RWPE2 (cell line): Measurements from ENCODE around the gene C19orf38.
"Not testable (repeated sequence)": the region's sequence is repeated elsewhere in the genome, so short reads cannot be mapped to it uniquely, and the experiment has no call there.

Experiments used
- ATAC-seq: fragments of 200-7000 bp; cut with Tn5 transposase; 3 replicates; pipeline ENCODE4 v1.9.1; 2021; ENCODE audit warnings: low read depth
- DNase-seq: peaks from one replicate; pipeline ENCODE4 v3.0.0-alpha.2; 2020; ENCODE audit warnings: low spot score
- H3K27ac ChIP-seq: fragments of 450-650 bp; 2 replicates; pipeline ENCODE4 v1.5.1; 2017; ENCODE audit warnings: mild to moderate bottlenecking; ENCODE audit not compliant: poor library complexity, severe bottlenecking
- H3K27me3 ChIP-seq: fragments of 250-450 bp; sonication (Bioruptor Pico); 2 replicates; pipeline ENCODE4 v1.5.1; 2021; ENCODE audit warnings: mild to moderate bottlenecking, moderate library complexity; ENCODE audit not compliant: insufficient read depth, poor library complexity, severe bottlenecking
- H3K36me3 ChIP-seq: fragments of 250-450 bp; sonication (Bioruptor Pico); 2 replicates; pipeline ENCODE4 v1.5.1; 2020; ENCODE audit warnings: low read depth, mild to moderate bottlenecking, moderate library complexity
- H3K4me1 ChIP-seq: fragments of 250-450 bp; sonication (Bioruptor Pico); 2 replicates; pipeline ENCODE4 v1.5.1; 2021; ENCODE audit warnings: mild to moderate bottlenecking, moderate library complexity; ENCODE audit not compliant: insufficient read depth, poor library complexity, severe bottlenecking
- H3K4me3 ChIP-seq: fragments of 250-450 bp; sonication (Bioruptor Pico); 2 replicates; pipeline ENCODE4 v1.5.1; 2021; ENCODE audit warnings: mild to moderate bottlenecking, moderate library complexity; ENCODE audit not compliant: severe bottlenecking
- H3K9me3 ChIP-seq: fragments of 250-450 bp; sonication (Bioruptor Pico); 2 replicates; pipeline ENCODE4 v1.5.1; 2021; ENCODE audit warnings: mild to moderate bottlenecking, moderate library complexity; ENCODE audit not compliant: severe bottlenecking
- CTCF ChIP-seq: fragments of 450-650 bp; IDR thresholded peaks from one replicate; pipeline ENCODE4 v1.5.1; 2017; ENCODE audit warnings: mild to moderate bottlenecking, moderate library complexity; ENCODE audit not compliant: poor library complexity, severe bottlenecking

The C19orf38 gene

GRCh38 chr19:10836479-10837330 lies 11.5 kb upstream of the C19orf38 start:
- DNase-seq: peak; percentile 89
- no peak for TF ChIP-seq CTCF
- Histone ChIP-seq H3K27ac (peak overlapping the region; percentile 85), H3K27me3 (no peaks in the 10 kb centered on the region), H3K9me3 (no peaks in the 10 kb centered on the region), H3K4me3 (peak overlapping the region; percentile 74), H3K36me3 (peaks cover 13% of the 10 kb centered on the region), H3K4me1 (peaks cover 8% of the 10 kb centered on the region)
- no peak for ATAC-seq

- not testable (repeated sequence) for DNase-seq, ATAC-seq, H3K27ac ChIP-seq, H3K4me1 ChIP-seq, H3K27me3 ChIP-seq, H3K4me3 ChIP-seq, H3K9me3 ChIP-seq
- peaks cover 13% of the 10 kb centered on the region for H3K36me3 ChIP-seq
Measured at GRCh38 chr19:10837649-10838048, 10.6 kb upstream of the C19orf38 start.

- Histone ChIP-seq H3K27ac (no peak overlapping the region), H3K27me3 (no peaks in the 10 kb centered on the region), H3K4me3 (no peak overlapping the region), H3K9me3 (no peaks in the 10 kb centered on the region), H3K36me3 (peaks cover 13% of the 10 kb centered on the region), H3K4me1 (peaks cover 8% of the 10 kb centered on the region)
- TF ChIP-seq CTCF: no peak
- DNase-seq (no peak), ATAC-seq (no peak)
Measured at GRCh38 chr19:10838377-10838776, 9.8 kb upstream of the C19orf38 start.

- H3K4me3 ChIP-seq: no peak overlapping the region
- peaks cover 6% of the 10 kb centered on the region for H3K36me3 ChIP-seq
- no peaks in the 10 kb centered on the region for H3K27me3 ChIP-seq
- H3K27ac ChIP-seq: no peak overlapping the region
- H3K4me1 ChIP-seq: peaks cover 8% of the 10 kb centered on the region
- no peak for ATAC-seq
- no peak for DNase-seq
- H3K9me3 ChIP-seq: no peaks in the 10 kb centered on the region
- no peak for TF ChIP-seq CTCF
Measured at GRCh38 chr19:10839114-10840050, 8.8 kb upstream of the C19orf38 start.

- DNase-seq: no peak
Measured at GRCh38 chr19:10842788-10843187, 5.4 kb upstream of the C19orf38 start.

More at GRCh38 chr19:10842788-10843187, 5.4 kb upstream of the C19orf38 start:
- H3K4me3 ChIP-seq: no peak overlapping the region
- no peaks in the 10 kb centered on the region for H3K4me1 ChIP-seq
- no peaks in the 10 kb centered on the region for H3K9me3 ChIP-seq
- no peak for TF ChIP-seq CTCF
- no peak overlapping the region for H3K27ac ChIP-seq
- no peaks in the 10 kb centered on the region for H3K27me3 ChIP-seq
- no peaks in the 10 kb centered on the region for H3K36me3 ChIP-seq
- no peak for ATAC-seq
